T-helper 9 cell (primary cell): ENCODE measurements around the gene AADAC.
"Not testable (repeated sequence)": the region's sequence is repeated elsewhere in the genome, so short reads cannot be mapped to it uniquely, and the experiment has no call there.

ENCODE experiments used
- DNase-seq: peaks from one replicate; pipeline ENCODE4 v3.0.0-alpha.2; 2020

The AADAC gene

GRCh38 chr3:151798466-151798865, 15.4 kb upstream of the AADAC start:
- DNase-seq: no peak

- DNase-seq: no peak
Measured at GRCh38 chr3:151800431-151800830, 13.5 kb upstream of the AADAC start.

GRCh38 chr3:151804267-151804666, 9.6 kb upstream of the AADAC start:
- no peak for DNase-seq

DNA sequence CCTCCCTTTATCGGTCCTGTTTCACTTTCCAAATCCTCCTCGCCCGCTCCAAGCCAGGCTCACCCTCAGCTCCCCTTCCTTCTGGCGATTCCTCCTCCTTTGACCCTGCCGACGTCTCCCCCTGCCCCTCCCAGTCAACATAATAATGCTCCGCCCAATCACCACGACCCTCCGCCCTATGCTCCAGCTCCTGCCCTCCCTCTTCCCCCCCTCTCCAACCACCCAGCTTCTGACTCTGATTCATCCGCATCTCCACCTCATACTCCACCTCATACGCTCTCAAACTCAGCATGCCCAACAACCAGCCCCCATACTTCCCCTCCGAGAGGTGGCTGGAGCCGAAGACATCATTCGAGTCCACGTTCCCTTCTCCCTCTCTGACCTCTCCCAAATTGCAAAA, 7.1 kb upstream of the AADAC start:
- DNase-seq: no peak

- not testable (repeated sequence) for DNase-seq
Measured at GRCh38 chr3:151808926-151809325, 5.0 kb upstream of the AADAC start.

- no peak for DNase-seq
Measured at GRCh38 chr3:151811474-151811873, 2.4 kb upstream of the AADAC start.

DNA sequence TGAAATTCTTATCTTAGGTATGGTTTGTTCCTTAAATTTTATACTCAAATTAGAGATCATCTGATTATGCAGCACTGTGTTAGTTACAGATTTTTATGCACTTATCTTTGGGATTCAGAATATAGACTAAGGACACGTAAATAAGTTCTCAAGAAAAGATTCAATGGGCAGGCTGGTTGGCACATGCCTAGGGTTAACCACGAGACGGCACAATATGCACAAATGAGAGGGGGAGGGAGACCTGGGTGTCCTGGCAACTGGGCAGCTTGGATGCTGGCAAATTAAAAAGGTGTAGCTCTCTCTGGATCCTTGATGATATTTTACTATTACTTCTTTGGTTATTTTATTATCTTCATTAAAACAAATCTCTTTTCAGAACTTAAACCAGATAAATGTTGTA, 672 bp downstream of the AADAC start:
- no peak for DNase-seq

DNA sequence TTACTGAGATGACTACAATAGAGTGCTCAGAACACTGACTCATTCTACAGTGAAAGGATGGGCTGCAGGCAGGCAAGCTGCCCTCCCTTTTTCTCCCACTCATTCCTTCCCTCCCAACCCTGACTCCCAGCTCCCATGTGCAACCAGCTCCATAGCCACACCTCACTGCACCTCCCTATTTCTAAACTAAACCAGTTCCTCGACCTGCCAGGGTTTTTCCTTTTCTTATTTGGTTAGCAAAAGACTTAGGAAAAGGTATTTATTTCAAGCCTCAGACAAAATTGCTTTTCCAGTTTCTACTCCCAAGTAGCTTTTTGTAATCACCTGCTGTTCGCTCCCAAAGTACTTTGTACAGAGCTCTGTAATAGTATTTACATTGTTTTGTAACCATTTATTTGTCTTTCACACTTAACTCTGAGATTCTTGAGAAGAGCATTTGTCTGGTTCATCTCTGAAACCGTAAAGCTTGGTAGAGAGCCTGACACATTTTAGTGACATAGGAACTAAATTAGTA, 2.2 kb downstream of the AADAC start:
- no peak for DNase-seq

- no peak for DNase-seq
Measured at GRCh38 chr3:151817473-151817872, 3.6 kb downstream of the AADAC start.

DNA sequence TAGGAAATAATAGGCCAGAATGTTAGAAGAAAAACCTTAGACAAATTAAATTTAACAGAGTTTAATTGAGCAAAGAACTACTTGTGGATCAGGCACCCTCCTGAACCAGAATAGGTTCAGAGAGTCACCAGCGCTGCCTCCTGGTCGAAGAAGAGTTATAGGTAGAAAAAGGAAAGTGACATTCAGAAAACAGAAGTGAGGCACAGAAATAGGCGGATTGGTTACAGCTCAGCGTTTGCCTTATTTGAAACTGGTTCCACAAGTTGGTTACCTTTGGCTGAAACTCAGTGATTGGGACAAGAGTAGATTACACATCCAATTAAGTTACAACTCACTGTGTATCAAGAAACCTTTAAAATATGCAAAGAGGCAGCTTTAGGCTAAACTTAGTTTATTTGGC, 4.4 kb downstream of the AADAC start:
- DNase-seq: no peak

GRCh38 chr3:151819910-151820309, 6.0 kb downstream of the AADAC start:
- no peak for DNase-seq

- DNase-seq: no peak
Measured at GRCh38 chr3:151827816-151828215, 13.9 kb downstream of the AADAC start.

DNA sequence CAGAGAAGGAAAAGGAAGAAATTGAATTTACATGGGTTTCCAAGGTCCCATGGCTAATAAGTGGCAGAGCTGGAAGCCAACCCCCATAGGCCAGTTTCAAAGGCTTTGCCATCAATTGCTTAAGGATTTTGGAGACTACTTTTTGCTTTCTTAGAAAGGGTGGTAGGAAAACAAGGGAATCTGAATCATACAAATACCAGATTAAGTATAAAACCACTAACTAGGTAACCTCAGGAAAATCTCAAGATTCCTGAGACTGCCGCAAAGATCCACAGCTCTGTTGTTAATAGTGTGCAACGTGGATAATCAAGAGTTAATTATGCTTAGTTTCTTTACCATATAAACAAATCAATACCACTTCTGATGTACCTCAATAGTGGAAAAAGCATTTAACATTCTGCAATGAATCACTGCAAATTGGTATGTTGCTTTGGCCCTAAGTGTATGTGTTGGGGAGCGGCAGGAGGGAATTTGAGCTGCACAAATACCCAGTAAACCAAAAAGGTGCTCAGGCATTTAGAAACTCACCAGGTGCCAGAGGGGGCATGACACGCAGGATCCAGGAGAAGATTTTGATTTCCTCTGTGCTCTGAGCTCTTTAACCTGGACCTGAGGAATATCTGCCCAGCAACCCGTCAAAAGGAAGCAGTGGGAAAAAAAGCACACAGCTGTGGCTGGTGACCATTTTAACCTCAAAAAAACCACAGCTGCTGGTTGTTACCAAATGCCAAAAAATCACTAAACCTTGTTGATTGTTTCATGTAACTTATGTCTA, 22.0 kb downstream of the AADAC start:
- DNase-seq: no peak

DNA sequence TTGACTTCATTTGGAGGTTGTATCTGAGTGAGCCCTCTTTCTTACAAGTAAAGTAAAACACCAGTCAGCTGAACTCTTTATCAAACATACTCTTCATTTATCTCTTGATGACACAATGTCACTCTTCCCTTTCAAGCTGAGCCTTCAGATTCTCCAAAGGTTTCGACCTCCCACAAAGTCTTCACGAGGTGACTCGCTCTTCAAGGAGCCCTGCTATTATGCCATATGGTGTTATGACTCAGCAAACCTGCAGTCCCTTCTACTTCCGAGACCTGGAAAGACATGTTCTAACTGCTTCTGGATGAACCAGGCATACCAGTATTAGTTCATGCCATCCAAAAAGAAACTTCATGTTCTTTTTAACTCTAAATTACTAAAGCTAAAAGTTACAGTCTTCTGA, 23.1 kb downstream of the AADAC start:
- DNase-seq: no peak

DNA sequence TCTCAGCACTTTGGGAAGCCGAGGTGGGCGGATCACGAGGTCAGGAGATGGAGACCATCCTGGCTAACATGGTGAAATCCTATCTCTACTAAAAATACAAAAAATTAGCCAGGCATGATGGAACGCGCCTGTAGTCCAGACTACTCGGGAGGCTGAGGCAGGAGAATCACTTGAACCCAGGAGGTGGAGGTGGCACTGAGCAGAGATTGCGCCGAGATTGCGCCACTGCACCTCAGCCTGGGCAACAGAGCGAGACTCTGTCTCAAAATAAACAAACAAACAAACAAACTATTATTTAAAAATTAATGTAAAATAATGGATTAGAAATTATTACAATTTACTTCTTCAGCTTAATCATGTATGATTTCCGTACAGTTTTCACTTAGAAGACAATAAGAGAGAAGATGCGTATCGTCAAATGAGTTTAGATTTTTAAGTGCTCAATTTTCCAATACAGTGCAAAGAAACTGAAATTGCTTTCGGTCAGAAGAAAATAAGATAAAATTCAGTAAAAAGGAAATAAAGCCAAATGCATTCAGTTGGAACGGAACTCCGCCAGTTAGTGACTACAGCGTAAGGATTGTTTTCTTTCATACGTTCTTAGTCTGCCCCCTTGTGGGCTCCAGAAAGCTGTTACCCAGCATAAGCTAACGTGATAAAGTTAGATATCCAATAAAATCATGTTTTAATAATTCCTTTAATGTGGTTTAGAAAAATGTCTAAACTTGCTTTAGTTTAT, 24.8 kb downstream of the AADAC start:
- no peak for DNase-seq

GRCh38 chr3:151839313-151839631, 25.4 kb downstream of the AADAC start:
- DNase-seq: no peak

DNA sequence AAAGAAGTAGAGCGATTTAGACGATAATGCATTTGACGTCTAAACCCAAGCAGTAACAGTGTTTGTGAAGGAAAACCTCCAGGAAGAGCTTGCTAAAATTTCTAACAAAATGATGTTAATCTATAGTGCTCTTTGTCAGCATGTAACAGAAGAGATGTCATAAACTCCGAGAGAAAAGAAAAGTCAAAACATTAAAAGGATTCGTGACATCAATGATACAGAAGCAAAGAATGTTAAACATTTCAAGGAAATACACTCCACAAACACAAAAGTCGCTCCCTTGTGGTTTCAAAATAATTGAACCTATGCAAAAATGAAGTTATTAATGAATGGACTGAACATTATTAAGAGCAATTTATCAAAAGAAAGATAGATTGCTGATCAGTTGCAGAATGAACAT, 27.9 kb downstream of the AADAC start:
- no peak for DNase-seq

- DNase-seq: no peak
Measured at GRCh38 chr3:151843275-151843674, 29.4 kb downstream of the AADAC start.

DNA sequence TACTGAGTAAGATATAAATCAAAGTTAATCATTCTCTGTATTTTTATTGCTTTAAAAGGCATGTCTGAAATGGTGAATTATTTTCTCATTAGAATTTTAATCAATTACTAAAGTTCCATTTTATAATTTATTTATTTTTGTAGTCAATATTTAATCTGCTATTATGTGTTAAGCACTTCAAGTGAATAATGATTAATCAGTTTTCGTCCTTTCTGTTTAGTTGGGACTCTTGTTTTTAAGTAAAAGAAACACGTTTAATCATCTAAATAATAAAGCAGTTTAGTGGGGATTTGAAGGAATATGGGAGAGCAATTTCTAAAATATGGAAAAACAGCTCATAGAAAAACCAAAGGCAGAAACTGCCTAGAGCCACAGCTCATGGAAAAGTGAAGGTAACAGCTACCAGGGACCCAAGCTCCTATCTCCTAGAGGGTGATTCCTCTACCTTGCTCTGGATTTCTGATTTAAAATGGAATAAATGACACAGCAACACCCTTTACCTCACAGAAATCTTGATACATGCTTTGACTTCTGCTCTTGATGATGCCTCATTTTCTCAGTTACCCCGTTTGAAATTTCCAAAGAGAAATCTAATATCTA, 31.5 kb downstream of the AADAC start:
- DNase-seq: no peak

- not testable (repeated sequence) for DNase-seq
Measured at GRCh38 chr3:151850065-151850464, 36.1 kb downstream of the AADAC start.

GRCh38 chr3:151852074-151852811, 38.3 kb downstream of the AADAC start:
- no peak for DNase-seq

- no peak for DNase-seq
Measured at GRCh38 chr3:151856118-151856517, 42.2 kb downstream of the AADAC start.

GRCh38 chr3:151856641-151857040, 42.7 kb downstream of the AADAC start:
- no peak for DNase-seq
